Gastroesophageal sphincter (tissue), 3 donors: ENCODE data around the gene BPI.

Experiments used
- CTCF ChIP-seq, 4 experiments: fragments of 200-600 bp in 2 of 4; fragments of 450-650 bp in 2 of 4; sonication (generic) in 1 of 4; IDR thresholded peaks; one replicate each; pipeline ENCODE4 v1.5.1; 2017 to 2019; ENCODE audit warnings: antibody characterized with exemption in 4 of 4, mild to moderate bottlenecking in 2 of 4, moderate library complexity in 2 of 4
- POLR2A ChIP-seq, 2 donors: fragments of 450-650 bp; IDR thresholded peaks; one replicate each; pipeline ENCODE4 v1.6.1; 2017; ENCODE audit warnings: antibody characterized with exemption in 2 of 2, mild to moderate bottlenecking in 2 of 2, moderate library complexity in 1 of 2
- POLR2AphosphoS5 ChIP-seq: sonication (generic); formaldehyde crosslinking; IDR thresholded peaks from one replicate; pipeline ENCODE4 v1.6.1; 2017; ENCODE audit warnings: antibody characterized with exemption

- TF ChIP-seq CTCF (IDR thresholded peaks at IDR 0.05), result no peak
- no peak for TF ChIP-seq POLR2AphosphoS5
- TF ChIP-seq POLR2A (IDR thresholded peaks at IDR 0.05), result no peak
Observed at GRCh38 chr20:38317422-38317821, 13.5 kb downstream of the BPI start.
